H1 (cell line): ENCODE measurements around the gene ADH1A.

Experiments used
- EP300 ChIP-seq, 2 experiments: IDR thresholded peaks; 1 replicate in 1 of 2; 2 replicates in 1 of 2; pipeline ENCODE4 v1.6.1; 2011 to 2012; ENCODE audit warnings: low read depth in 2 of 2, low read length in 2 of 2, mild to moderate bottlenecking in 2 of 2, borderline replicate concordance in 1 of 2, inconsistent platforms in 1 of 2, moderate library complexity in 1 of 2
- EZH2 ChIP-seq: fragments of 200-600 bp; sonication (generic); IDR thresholded peaks from 2 replicates; pipeline ENCODE4 v1.7.1; 2012; ENCODE audit warnings: low read depth, mild to moderate bottlenecking, moderate library complexity, low read length, inconsistent platforms; ENCODE audit not compliant: severe bottlenecking
- SIN3A ChIP-seq, 2 experiments: IDR thresholded peaks in 1 of 2; conservative IDR thresholded peaks in 1 of 2; 2 replicates each; pipeline ENCODE4 v1.6.1; 2011 to 2012; ENCODE audit warnings: low read length in 2 of 2, improper control_type of control experiment in 1 of 2, low read depth in 1 of 2, mild to moderate bottlenecking in 1 of 2
- TCF12 ChIP-seq: IDR thresholded peaks from 2 replicates; pipeline ENCODE4 v1.6.1; 2011; ENCODE audit warnings: low read depth, mild to moderate bottlenecking, low read length

GRCh38 chr4:99235955-99236354 lies 54.8 kb downstream of the ADH1A start:
- TF ChIP-seq EZH2 (no peak), TCF12 (no peak), EP300 (IDR thresholded peaks at IDR 0.05; ENCODE audit: borderline replicate concordance in 1 of 2, low read depth in 2 of 2, low read length in 2 of 2) (no peak), SIN3A (conservative IDR thresholded peaks at IDR 0.05 in 1 of 2, IDR thresholded peaks at IDR 0.05 in 1 of 2; ENCODE audit: low read depth in 1 of 2, low read length in 2 of 2) (no peak)
